Testis (tissue), 2 donors: Measurements from ENCODE around the gene ZDHHC17.

Experiments used
- CTCF ChIP-seq, 3 experiments: fragments of 450-650 bp in 2 of 3; fragments of 200-600 bp in 1 of 3; sonication (generic) in 1 of 3; IDR thresholded peaks; one replicate each; pipeline ENCODE4 v1.5.1; 2016 to 2019; ENCODE audit warnings: antibody characterized with exemption in 3 of 3, mild to moderate bottlenecking in 2 of 3, moderate library complexity in 1 of 3
- POLR2A ChIP-seq: fragments of 450-650 bp; IDR thresholded peaks from one replicate; pipeline ENCODE4 v1.6.1; 2017; ENCODE audit warnings: antibody characterized with exemption, mild to moderate bottlenecking, moderate library complexity

- peak; percentile 40 to 71 (median 55) for TF ChIP-seq CTCF (IDR thresholded peaks at IDR 0.05)
- no peak for TF ChIP-seq POLR2A
Observed at GRCh38 chr12:76790564-76791552, 26.9 kb downstream of the ZDHHC17 start.
